Thoracic aorta (tissue), 2 donors: ENCODE results near the gene MLC1. TPM values are rescaled to one million over a fixed set of nuclear protein-coding genes. Genes with fewer than 3 reads are reported as not detected.

Experiments
- ATAC-seq: fragments of 150-250 bp; one replicate; pipeline ENCODE4 v1.8.0; 2017; ENCODE audit warnings: low read depth; ENCODE audit not compliant: insufficient number of reproducible peaks, low FRiP score
- DNase-seq: peaks from one replicate; pipeline ENCODE4 v3.0.0-alpha.2; 2020; ENCODE audit warnings: low spot score
- H3K27ac ChIP-seq, 2 donors: fragments of 200-600 bp; sonication (generic); 1 replicate in 1 of 2; 2 replicates in 1 of 2; pipeline ENCODE4 v1.5.1; 2016; ENCODE audit warnings: mild to moderate bottlenecking in 2 of 2, moderate library complexity in 2 of 2
- H3K27me3 ChIP-seq: fragments of 200-600 bp; sonication (generic); replicated peaks from 2 replicates; pipeline ENCODE4 v1.6.0; 2016; ENCODE audit warnings: mild to moderate bottlenecking; ENCODE audit not compliant: insufficient read depth
- H3K36me3 ChIP-seq: fragments of 200-600 bp; sonication (generic); one replicate; pipeline ENCODE4 v1.5.1; 2016
- H3K4me1 ChIP-seq, 2 donors: fragments of 200-600 bp; sonication (generic); 1 replicate in 1 of 2; 2 replicates in 1 of 2; pipeline versions ENCODE4 v1.5.1 to v1.6.0; 2016; ENCODE audit warnings: low read depth in 2 of 2, mild to moderate bottlenecking in 1 of 2; ENCODE audit not compliant: control insufficient read depth in 1 of 2
- H3K4me3 ChIP-seq: fragments of 200-600 bp; sonication (generic); 2 replicates; pipeline ENCODE4 v1.5.1; 2016; ENCODE audit warnings: mild to moderate bottlenecking
- H3K9me3 ChIP-seq: fragments of 200-600 bp; sonication (generic); 2 replicates; pipeline ENCODE4 v1.5.1; 2016
- CTCF ChIP-seq: fragments of 200-600 bp; sonication (generic); IDR thresholded peaks from one replicate; pipeline ENCODE4 v1.5.1; 2019; ENCODE audit warnings: antibody characterized with exemption
- total RNA-seq, 2 donors: library from RNA; depleted of rRNA; stranded (reverse); fragments of >200 nt; gene quantifications; one replicate each; pipeline versions ENCODE4 v1.1.0 to v1.2.3, GENCODE V29; 2016

Gene MLC1
- total RNA-seq, 2 donors from 2014 or later, result 1.6 to 4.3 TPM

- no peak overlapping the region for H3K27ac ChIP-seq
- H3K27me3 ChIP-seq, result no peaks in the 10 kb centered on the region
- DNase-seq (no peak), ATAC-seq (no peak)
- H3K36me3 ChIP-seq, result no peaks in the 10 kb centered on the region
- no peak for TF ChIP-seq CTCF
- no peak overlapping the region for H3K4me3 ChIP-seq
- H3K4me1 ChIP-seq, result peaks cover 0 to 6% of the 10 kb centered on the region in 2 donors
- no peaks in the 10 kb centered on the region for H3K9me3 ChIP-seq
Measured at GRCh38 chr22:50011447-50012210, 73.6 kb downstream of the MLC1 start.

GRCh38 chr22:50010676-50011446 lies 74.4 kb downstream of the MLC1 start:
- Histone ChIP-seq H3K9me3 (no peaks in the 10 kb centered on the region), H3K27me3 (no peaks in the 10 kb centered on the region), H3K4me1 (peaks cover 0 to 6% of the 10 kb centered on the region in 2 donors), H3K4me3 (no peak overlapping the region), H3K36me3 (no peaks in the 10 kb centered on the region), H3K27ac (no peak overlapping the region)
- no peak for TF ChIP-seq CTCF
- DNase-seq (no peak), ATAC-seq (no peak)

GRCh38 chr22:50009765-50010675 lies 75.2 kb downstream of the MLC1 start:
- no peak for DNase-seq
- Histone ChIP-seq H3K27ac (no peak overlapping the region), H3K36me3 (no peaks in the 10 kb centered on the region), H3K27me3 (no peaks in the 10 kb centered on the region), H3K9me3 (no peaks in the 10 kb centered on the region), H3K4me1 (peaks cover 0 to 6% of the 10 kb centered on the region in 2 donors), H3K4me3 (no peak overlapping the region)
- TF ChIP-seq CTCF, result no peak
- no peak for ATAC-seq

Other genes with a start within 250 kb of the MLC1 start
- gene ZBED4, start 231.6 kb downstream of the MLC1 start, total RNA-seq, result 10 to 100 TPM in 1 of 2 donors, 1 to 10 TPM in 1; 9.2 to 15.1 TPM
- 10 to 100 TPM; 17.4 to 30.1 TPM for gene ALG12, start 167.0 kb downstream of the MLC1 start, total RNA-seq
- gene CRELD2, start 166.8 kb downstream of the MLC1 start, total RNA-seq, result 10 to 100 TPM; 46.1 to 60.1 TPM
- gene PIM3, start 124.7 kb downstream of the MLC1 start, total RNA-seq, result 100 to 1,000 TPM in 1 of 2 donors, 10 to 100 TPM in 1; 54.0 to 112 TPM
- not detected for gene IL17REL, start 72.7 kb downstream of the MLC1 start, total RNA-seq
- not detected for gene TTLL8, start 27.1 kb downstream of the MLC1 start, total RNA-seq
- 1 to 10 TPM; 4.6 to 7.4 TPM for gene MOV10L1, start 4.6 kb upstream of the MLC1 start, total RNA-seq
- 1 to 10 TPM; 2.5 to 4.1 TPM for gene PANX2, start 85.3 kb upstream of the MLC1 start, total RNA-seq
- 10 to 100 TPM; 31.7 to 40.6 TPM for gene TRABD, start 100.5 kb upstream of the MLC1 start, total RNA-seq
- 10 to 100 TPM; 25.6 to 41.0 TPM for gene SELENOO, start 115.6 kb upstream of the MLC1 start, total RNA-seq
- gene TUBGCP6, start 159.6 kb upstream of the MLC1 start, total RNA-seq, result 10 to 100 TPM; 52.3 to 80.1 TPM
- gene HDAC10, start 165.8 kb upstream of the MLC1 start, total RNA-seq, result 10 to 100 TPM; 55.2 to 60.0 TPM
- gene MAPK12, start 176.3 kb upstream of the MLC1 start, total RNA-seq, result 10 to 100 TPM in 1 of 2 donors, 1 to 10 TPM in 1; 8.9 to 10.4 TPM
- 1 to 10 TPM; 5.8 to 8.8 TPM for gene MAPK11, start 185.0 kb upstream of the MLC1 start, total RNA-seq
- 100 to 1,000 TPM; 169 to 218 TPM for gene PLXNB2, start 222.2 kb upstream of the MLC1 start, total RNA-seq
- gene DENND6B, start 241.6 kb upstream of the MLC1 start, total RNA-seq, result 1 to 10 TPM; 4.2 to 6.0 TPM